Uterus (tissue), 2 donors: ENCODE data around the gene CAND2.

Experiments
- CTCF ChIP-seq, 4 experiments: fragments of 200-600 bp in 2 of 4; fragments of 450-650 bp in 2 of 4; sonication (generic) in 2 of 4; IDR thresholded peaks; one replicate each; pipeline ENCODE4 v1.5.1; 2016 to 2019; ENCODE audit warnings: antibody characterized with exemption in 4 of 4, mild to moderate bottlenecking in 2 of 4, moderate library complexity in 1 of 4
- POLR2A ChIP-seq, 2 donors: fragments of 450-650 bp; IDR thresholded peaks; one replicate each; pipeline ENCODE4 v1.6.1; 2016; ENCODE audit warnings: antibody characterized with exemption in 2 of 2, mild to moderate bottlenecking in 1 of 2, moderate library complexity in 1 of 2

GRCh38 chr3:12877040-12877439, 80.6 kb downstream of the CAND2 start:
- no peak for TF ChIP-seq CTCF (IDR thresholded peaks at IDR 0.05)
- TF ChIP-seq POLR2A (IDR thresholded peaks at IDR 0.05): no peak
